IPS-NIHi7 (cell line): ENCODE data around the gene SYNM.
A peak's percentile ranks its signal among the peaks of the same experiment; 100 is the strongest.

Experiments used
- DNase-seq: peaks from one replicate; pipeline ENCODE4 v3.0.0; 2012; ENCODE audit warnings: mixed read lengths; ENCODE audit errors: extremely low spot score

The SYNM gene

DNA sequence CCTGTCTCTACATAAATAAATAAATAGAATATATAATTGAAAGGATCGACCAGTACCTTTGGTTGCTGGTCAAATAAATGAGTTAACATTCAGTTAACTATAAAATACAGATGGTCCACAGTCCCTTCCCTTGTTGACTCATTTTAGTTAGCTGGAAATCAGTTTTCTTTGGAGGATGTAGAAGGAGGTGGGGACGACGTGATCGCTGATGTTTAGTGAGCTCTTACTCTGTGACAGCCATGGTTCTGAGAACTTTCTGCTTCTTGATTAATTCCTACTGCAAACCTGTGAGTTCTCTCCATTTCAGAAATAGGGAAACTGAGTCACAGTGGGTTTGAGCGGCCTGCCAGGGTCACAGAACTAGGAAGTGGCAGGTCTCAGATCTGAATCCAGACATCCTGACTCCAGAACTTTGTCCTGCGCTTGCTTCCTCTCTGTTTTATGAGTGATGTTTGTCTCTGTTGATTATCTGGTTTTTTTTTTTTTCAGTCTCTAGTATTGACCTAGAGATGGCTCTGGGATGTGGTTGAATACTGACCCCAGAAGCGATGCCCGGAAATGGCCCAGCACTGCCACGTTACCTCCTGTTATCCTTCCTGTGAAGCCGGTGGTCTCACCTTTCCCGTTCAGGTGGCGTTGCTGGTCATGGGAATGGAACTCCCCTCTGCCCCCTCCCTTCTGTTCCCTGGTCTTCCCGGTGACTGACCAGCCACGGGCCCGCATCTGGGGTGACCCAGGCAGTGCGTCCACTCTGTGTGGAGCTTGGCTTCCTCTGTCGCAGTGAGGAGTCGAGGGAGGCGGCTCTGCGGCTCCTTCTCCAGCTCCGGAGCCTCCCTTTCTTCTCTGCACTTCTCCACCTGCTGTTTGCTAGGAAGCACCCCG is 18.2 kb downstream of the SYNM start:
- no peak for DNase-seq

DNA sequence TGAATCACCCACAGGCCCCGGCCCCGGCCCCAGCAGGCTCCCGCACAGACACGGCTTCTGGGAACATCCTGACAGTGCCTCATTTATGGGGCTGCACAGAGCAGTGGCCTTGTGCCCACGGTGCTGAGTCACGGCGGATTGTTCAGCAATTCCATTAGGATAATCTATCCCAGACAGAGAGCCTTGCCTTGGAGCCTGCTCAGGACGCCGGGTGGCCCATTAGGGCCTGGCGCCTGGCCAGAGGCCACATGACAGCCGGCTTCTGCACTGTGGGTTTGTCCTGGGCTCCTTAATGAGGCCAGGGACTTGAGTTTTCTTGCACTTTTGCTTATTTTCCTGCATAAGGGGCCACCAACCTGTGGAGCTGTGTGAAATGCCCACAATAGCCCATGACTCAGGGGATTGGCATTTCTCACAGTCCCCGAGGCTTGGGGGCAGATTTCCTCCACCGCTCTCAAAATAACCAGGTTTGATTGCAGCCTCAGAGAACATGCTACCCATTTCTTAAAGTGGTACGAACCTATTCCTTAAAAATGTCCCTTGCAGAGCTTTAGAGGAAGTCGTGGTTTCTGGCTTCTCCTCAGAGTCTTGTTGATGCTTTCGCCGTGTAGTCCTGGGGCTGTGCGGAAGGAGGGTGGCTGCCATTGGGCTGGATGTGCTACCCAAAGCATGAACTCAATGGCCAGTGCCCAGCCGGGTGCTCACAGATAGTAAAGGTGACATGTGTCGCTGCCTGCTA is 19.0 kb downstream of the SYNM start:
- DNase-seq = peak; percentile 62

DNA sequence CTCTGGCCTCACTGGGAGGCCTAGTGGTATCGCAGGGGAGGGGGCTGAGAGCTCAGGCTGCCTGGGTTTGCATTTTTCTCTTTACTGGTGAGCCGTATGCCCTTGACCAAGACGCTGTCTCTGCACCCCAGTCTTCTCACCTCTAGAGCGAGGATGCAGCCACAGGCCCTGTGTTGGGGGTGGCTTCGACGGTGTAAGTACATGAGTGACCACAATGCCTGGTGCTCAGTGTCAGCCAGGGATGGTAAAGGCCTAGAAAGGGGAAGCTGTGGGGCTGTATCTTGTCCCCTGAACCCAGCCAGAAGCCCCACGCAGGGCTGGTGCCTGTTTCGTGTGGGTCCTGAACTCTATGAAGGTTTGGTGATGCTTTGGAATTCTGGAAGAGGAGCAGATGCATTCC is 19.8 kb downstream of the SYNM start:
- no peak for DNase-seq

DNA sequence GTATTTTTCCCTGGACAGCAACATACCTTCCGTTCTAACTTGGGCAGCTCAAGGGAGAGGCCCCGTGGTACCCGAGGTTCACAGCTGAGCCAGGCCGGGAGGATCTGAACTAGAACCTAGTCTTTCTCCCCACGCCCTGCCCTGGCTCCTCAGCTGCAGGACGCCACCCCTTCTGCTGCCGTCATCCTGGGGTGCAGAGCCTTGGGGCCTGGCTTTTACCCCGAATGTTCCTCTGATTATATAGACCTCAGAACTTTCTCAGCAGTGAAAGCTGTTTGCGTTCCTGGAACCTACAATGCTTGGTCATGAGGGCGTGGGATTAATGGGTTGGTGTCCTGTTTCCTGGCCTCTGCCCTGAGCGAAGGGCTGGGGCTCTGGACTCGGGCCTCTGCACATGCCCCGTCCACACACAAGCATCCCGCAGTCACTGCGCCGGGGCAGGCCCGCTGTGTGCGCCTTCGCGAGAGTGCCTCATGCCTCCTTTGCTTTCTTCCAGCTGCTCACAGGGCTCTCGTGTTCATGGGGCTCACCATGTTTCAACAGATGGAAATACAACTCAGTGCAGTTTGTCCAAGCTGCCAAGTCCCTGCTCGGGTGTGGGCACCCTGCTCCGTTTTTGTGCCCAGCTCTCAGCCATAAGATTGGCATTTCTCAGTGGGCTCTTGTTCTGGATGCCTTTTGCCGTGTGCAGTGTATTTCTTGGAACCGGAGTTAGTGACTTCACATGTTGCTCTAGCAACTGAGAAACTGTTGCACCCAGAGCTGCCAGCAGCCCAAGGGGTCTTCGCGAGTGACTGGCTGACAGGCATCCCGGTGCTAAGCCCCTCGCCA is 20.4 kb downstream of the SYNM start:
- no peak for DNase-seq

DNA sequence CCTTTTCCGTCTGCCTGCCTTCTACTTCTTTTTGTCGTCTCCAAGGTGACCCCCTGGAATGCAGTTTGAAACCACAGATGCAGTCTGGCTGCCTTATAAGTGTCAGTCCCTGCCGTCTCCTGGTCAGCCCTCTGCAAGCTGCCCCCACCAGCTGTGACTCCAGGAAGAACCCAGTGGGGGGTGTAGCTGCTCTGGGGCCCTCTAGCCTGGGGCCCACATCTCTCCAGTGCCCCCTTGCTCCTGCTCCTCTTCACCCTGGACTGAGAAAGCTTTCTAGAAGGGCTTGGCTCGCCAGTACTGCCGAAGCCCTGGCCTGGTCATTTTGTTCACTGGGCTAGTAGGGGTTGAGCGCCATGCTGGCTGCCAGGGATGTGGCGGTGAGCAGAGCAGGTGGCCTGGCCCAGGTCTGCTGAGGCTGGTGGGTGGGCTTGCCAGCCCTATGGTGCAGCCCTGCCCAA is 21.3 kb downstream of the SYNM start:
- DNase-seq = no peak

DNA sequence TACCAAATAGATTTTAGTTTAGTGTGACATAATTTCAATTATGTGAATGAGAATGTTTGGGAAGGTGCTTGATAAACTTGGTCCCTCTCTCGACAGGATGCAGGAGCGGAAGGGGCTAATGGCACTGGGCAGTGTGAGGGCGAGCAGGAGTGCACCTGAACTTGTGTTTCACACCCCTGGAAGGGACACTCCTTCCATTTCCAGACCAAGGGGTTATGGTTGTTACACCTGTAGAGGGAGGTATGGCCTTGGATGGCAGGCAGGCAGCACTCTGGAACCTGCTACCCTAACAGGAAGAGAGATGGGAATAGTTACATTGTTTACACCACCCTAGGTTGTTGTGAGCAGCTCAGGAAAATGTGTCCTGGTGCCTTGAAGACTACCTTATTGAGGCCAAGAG is 22.1 kb downstream of the SYNM start:
- DNase-seq = no peak

DNA sequence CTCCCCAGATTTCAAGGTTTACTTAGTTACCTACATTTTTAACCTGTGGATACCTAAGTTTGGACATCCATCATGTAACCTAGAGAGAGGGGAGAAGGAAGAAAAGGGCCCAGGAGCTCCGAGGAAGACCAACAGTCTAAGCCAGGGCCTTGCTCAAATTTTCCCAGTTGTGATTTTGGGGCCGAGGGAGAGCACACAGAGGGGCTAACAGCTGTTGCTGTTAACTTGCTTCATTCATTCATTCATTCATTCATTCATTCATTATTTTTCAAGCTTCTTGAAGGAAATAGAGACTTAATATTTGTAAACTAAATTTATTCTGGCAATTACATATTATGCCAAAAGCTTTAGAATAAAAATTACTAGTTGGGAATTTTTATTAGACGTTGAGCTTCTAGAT is 22.9 kb downstream of the SYNM start:
- no peak for DNase-seq

DNA sequence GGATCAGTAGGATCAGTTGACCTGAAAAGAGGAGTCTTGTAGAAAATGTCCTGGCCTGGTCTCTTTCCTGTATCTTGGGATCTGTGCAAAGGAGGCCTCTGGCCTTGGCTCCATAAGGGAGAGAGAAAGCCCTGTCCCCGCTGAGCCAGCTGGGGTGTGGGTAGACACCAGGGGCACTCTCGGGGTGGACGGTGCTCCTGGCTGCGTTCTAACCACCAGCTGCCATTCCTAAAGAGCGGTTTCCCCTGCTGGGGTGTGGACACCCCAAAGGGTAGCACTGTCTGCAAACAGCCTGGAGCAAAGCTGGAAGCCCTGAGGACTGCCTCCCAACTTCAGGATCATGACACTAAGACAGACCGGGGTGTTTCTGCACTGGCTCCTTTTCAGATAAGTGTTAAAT is 23.5 kb downstream of the SYNM start:
- DNase-seq = no peak

DNA sequence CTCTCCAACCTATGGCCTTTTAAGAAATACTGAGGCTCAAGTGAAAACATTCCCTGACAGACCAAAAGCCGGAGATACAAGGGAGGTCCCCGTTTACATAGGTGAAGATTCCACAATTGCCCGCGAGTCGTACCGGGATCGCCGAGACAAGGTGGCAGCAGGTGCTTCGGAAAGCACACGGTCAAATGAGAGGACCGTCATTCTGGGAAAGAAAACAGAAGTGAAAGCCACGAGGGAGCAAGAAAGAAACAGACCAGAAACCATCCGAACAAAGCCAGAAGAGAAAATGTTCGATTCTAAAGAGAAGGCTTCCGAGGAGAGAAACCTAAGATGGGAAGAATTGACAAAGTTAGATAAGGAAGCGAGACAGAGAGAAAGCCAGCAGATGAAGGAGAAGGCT is 24.8 kb downstream of the SYNM start:
- DNase-seq = no peak

DNA sequence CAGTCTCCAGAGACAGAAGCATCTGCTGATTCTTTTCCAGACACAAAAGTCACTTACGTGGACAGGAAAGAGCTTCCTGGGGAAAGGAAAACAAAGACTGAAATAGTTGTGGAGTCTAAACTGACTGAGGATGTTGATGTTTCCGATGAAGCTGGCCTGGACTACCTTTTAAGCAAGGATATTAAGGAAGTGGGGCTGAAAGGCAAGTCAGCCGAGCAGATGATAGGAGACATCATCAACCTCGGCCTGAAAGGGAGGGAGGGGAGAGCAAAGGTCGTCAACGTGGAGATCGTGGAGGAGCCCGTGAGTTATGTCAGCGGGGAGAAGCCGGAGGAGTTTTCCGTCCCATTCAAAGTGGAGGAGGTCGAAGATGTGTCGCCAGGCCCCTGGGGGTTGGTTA is 25.4 kb downstream of the SYNM start:
- no peak for DNase-seq

DNA sequence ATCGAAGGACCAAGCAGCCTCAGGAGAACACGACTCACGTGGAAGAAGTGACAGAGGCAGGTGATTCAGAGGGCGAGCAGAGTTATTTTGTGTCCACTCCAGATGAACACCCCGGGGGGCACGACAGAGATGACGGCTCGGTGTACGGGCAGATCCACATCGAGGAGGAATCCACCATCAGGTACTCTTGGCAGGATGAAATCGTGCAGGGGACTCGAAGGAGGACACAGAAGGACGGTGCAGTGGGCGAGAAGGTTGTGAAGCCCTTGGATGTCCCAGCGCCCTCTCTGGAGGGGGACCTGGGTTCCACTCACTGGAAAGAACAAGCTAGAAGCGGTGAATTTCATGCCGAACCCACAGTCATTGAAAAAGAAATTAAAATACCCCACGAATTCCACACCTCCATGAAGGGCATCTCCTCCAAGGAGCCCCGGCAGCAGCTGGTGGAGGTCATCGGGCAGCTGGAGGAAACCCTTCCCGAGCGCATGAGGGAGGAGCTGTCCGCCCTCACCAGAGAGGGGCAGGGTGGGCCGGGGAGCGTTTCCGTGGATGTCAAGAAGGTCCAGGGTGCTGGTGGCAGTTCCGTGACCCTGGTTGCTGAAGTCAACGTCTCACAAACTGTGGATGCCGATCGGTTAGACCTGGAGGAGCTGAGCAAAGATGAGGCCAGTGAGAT is 26.0 kb downstream of the SYNM start:
- DNase-seq = no peak

DNA sequence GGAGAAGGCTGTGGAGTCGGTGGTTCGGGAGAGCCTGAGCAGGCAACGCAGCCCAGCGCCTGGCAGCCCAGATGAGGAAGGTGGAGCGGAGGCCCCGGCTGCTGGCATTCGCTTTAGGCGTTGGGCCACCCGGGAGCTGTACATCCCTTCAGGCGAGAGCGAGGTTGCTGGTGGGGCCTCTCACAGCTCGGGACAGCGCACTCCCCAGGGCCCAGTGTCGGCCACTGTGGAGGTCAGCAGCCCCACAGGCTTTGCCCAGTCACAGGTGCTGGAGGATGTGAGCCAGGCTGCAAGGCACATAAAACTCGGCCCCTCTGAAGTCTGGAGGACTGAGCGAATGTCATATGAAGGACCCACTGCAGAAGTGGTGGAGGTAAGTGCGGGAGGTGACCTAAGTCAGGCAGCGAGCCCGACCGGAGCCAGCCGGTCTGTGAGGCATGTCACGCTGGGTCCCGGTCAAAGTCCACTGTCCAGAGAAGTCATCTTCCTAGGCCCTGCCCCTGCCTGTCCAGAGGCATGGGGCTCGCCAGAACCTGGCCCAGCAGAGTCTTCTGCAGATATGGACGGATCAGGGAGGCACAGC is 26.7 kb downstream of the SYNM start:
- no peak for DNase-seq

DNA sequence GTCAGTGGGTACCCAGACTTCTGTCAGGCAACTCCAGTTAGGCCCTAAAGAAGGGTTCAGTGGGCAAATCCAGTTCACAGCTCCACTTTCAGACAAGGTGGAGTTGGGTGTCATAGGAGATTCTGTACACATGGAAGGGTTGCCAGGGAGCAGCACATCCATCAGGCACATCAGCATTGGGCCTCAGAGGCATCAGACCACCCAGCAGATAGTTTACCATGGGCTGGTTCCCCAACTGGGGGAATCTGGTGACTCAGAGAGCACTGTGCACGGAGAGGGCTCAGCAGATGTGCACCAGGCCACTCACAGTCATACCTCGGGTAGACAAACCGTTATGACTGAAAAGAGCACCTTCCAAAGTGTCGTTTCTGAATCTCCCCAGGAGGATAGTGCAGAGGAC is 27.2 kb downstream of the SYNM start:
- DNase-seq = no peak

DNA sequence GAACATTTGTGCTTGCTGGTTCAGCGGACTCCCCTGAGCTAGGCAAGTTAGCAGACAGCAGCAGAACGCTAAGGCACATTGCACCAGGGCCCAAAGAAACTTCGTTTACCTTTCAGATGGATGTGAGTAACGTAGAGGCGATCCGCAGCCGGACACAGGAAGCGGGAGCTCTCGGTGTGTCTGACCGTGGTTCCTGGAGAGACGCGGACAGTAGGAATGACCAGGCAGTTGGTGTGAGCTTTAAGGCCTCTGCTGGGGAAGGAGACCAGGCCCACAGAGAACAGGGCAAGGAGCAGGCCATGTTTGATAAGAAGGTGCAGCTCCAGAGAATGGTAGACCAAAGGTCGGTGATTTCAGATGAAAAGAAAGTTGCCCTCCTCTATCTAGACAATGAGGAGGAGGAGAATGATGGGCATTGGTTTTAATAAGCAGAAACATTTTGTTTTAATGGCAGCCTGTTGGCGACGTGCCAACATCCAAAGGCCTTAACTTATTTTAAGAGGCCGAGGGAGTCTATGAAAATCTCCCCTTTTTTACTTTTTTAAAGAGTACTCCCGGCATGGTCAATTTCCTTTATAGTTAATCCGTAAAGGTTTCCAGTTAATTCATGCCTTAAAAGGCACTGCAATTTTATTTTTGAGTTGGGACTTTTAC is 27.9 kb downstream of the SYNM start:
- no peak for DNase-seq

DNA sequence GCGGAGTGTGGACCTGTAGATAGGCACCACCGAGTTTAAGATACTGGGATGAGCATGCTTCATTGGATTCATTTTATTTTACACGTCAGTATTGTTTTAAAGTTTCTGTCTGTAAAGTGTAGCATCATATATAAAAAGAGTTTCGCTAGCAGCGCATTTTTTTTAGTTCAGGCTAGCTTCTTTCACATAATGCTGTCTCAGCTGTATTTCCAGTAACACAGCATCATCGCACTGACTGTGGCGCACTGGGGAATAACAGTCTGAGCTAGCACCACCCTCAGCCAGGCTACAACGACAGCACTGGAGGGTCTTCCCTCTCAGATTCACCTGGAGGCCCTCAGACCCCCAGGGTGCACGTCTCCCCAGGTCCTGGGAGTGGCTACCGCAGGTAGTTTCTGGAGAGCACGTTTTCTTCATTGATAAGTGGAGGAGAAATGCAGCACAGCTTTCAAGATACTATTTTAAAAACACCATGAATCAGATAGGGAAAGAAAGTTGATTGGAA is 29.5 kb downstream of the SYNM start:
- no peak for DNase-seq

DNA sequence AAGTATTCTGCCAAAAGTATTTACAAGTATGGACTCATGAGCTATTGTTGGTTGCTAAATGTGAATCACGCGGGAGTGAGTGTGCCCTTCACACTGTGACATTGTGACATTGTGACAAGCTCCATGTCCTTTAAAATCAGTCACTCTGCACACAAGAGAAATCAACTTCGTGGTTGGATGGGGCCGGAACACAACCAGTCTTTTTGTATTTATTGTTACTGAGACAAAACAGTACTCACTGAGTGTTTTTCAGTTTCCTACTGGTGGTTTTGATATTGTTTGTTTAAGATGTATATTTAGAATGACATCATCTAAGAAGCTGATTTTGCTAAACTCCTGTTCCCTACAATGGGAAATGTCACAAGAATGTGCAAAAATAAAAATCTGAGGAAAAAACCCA is 30.3 kb downstream of the SYNM start:
- DNase-seq = no peak

DNA sequence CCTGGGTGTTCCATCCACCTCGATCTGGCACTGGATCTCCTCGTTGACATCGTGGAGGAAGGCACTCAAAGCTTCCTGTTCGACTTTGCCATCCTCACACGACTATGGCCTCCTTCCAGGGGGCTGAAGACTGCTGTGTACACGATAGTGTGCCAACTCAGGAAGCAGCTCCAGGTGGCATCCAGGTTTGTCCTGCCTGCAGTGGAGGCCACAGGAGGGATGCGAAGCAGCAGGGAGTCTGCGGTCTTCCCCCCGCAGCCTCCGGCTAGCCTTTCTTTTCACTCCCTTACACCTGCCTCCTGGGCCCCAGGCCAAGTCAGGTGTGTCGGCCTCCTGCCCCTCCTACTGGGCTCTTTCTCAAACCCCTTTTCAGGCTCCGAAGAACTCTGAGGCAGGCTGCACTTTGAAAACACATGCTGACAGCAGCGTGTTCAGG is 32.2 kb downstream of the SYNM start:
- DNase-seq = no peak

DNA sequence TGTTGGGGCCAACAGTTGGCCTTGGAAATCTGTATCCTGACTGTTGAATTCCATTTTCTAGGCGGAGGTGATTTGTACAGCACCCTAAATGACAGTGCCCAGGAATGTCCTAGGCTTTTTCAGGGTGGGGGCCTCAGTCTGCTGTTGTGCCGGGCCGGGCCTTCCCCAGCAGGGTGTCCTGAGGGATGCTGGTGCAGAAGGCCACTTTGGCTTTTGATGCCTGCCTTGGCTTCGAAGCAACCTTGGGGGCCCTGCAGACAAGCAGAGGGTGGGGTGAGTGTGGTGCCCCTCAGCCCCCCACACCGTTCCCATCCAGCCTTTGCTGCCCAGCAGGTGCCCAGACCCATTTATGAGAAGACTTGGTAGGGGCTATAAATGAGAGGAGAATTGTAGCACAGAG is 33.0 kb downstream of the SYNM start:
- DNase-seq = no peak

DNA sequence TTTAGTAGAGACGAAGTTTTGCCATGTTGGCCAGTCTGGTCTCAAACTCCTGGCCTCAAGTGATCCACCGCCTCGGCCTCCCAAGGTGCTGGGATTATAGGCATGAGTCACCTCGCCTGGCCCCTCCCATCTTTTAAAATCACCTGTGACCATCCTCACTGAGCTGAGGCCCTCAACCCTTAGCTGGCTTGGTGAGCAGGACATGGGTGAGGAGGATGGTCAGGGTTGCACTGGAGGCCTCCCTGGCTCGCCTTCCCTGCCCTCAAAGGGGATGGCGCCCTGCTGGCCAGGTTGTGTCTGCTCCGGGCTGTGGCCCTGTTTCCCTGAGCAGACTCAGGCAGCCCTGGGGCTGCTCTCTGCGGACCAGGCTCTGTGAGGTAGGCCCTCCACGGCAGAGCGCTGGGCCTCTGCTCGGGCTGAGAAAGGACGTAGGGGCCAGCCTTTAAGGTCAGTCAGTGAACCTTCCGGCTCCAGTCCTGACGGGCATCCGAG is 33.7 kb downstream of the SYNM start:
- DNase-seq = no peak

DNA sequence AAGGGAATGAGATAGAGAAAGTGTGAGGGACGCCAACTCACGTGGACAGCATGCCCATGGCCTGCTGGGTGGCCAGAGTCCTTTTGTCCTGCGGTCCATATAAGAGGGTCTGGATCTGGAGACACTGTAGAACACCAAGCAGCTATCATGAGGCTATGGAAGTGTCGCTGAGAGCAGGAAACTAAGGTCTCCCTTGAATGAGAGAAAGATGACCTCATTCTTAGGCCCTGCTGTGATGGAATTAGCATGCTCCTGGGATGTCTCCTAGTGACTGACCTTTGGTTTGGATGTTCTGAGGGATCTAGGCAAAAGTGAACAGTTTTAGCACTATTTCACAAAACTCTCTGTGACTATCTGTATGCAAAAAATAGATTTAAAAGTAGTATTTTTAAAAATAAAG is 34.4 kb downstream of the SYNM start:
- no peak for DNase-seq
